Subcutaneous abdominal adipose tissue (tissue), 5 donors: ENCODE measurements around the gene PLXNA4.

Source experiments
- H3K27ac ChIP-seq: one replicate; pipeline ENCODE4 v1.7.0; 2013; ENCODE audit warnings: low read depth, mild to moderate bottlenecking, inconsistent platforms, low read length, moderate library complexity
- H3K27me3 ChIP-seq, 5 donors: one replicate each; pipeline ENCODE4 v1.7.0; 2013; ENCODE audit warnings: low read length in 5 of 5, inconsistent platforms in 1 of 5; ENCODE audit not compliant: control insufficient read depth in 5 of 5, insufficient read depth in 4 of 5
- H3K36me3 ChIP-seq, 5 donors: one replicate each; pipeline ENCODE4 v1.7.0; 2013; ENCODE audit warnings: low read length in 5 of 5; ENCODE audit not compliant: control insufficient read depth in 5 of 5, insufficient read depth in 5 of 5
- H3K4me1 ChIP-seq, 5 donors: one replicate each; pipeline ENCODE4 v1.7.0; 2013; ENCODE audit warnings: low read length in 5 of 5, mild to moderate bottlenecking in 3 of 5, moderate library complexity in 1 of 5; ENCODE audit not compliant: control insufficient read depth in 5 of 5, insufficient read depth in 5 of 5
- H3K4me3 ChIP-seq, 5 donors: one replicate each; pipeline ENCODE4 v1.7.0; 2013; ENCODE audit warnings: low read length in 5 of 5, low read depth in 1 of 5
- H3K9ac ChIP-seq, 5 donors: one replicate each; pipeline ENCODE4 v1.7.0; 2013; ENCODE audit warnings: low read length in 5 of 5, mild to moderate bottlenecking in 4 of 5, moderate library complexity in 3 of 5
- H3K9me3 ChIP-seq, 5 donors: one replicate each; pipeline ENCODE4 v1.7.0; 2013; ENCODE audit warnings: low read length in 5 of 5; ENCODE audit not compliant: control insufficient read depth in 5 of 5
- donor health status: healthy.
- donor health status: healthy.
- donor health status: healthy.
- donor health status: healthy.
- donor health status: healthy.

Gene PLXNA4

DNA sequence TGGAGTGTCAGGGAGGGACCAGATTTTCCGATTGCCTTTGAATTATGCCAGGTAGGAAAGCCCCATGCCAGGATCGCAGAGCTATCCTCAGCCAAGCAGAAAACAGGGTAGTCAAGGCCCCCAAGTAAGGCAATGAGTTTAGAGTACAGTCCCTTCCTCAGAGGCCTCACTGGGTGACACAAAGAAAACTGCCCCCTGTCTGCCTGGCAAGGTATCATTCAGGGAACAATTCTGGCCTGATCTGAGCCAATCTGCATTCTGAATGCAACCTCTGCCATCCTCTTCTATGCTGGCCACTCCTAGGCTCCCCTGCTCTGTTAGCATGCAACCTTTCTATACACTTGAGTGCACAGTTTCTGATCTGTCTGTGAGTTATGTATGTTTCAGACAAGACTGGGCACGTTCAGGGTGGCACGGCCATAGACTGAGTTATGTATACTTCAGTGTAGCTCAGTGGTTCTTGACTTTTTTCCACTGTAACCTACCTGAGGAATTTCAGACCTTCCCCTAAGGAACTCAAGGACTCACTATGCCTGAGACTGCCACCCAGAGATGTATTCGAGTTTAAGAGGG is 336.8 kb downstream of the PLXNA4 start:
- peaks cover 0 to 12% (median 9%) of the 10 kb centered on the region in 5 donors for H3K36me3 ChIP-seq
- H3K4me3 ChIP-seq: no peak overlapping the region
- H3K4me1 ChIP-seq: peaks cover 0 to 19% (median 14%) of the 10 kb centered on the region in 5 donors
- H3K9ac ChIP-seq: no peak overlapping the region
- no peak overlapping the region for H3K27ac ChIP-seq
- no peaks in the 10 kb centered on the region for H3K9me3 ChIP-seq
- no peaks in the 10 kb centered on the region for H3K27me3 ChIP-seq

GRCh38 chr7:132234711-132235110 is 341.6 kb downstream of the PLXNA4 start:
- Histone ChIP-seq H3K4me1 (peaks cover 0 to 7% (median 6%) of the 10 kb centered on the region in 5 donors), H3K9ac (no peak overlapping the region), H3K36me3 (peaks cover 0 to 13% (median 9%) of the 10 kb centered on the region in 5 donors), H3K4me3 (no peak overlapping the region), H3K27ac (no peak overlapping the region), H3K27me3 (no peaks in the 10 kb centered on the region), H3K9me3 (no peaks in the 10 kb centered on the region)

- Histone ChIP-seq H3K27me3 (no peaks in the 10 kb centered on the region), H3K4me3 (no peak overlapping the region), H3K4me1 (peaks cover 0 to 7% (median 6%) of the 10 kb centered on the region in 5 donors), H3K36me3 (peaks cover 0 to 9% (median 0%) of the 10 kb centered on the region in 5 donors), H3K9me3 (no peaks in the 10 kb centered on the region), H3K9ac (no peak overlapping the region), H3K27ac (no peak overlapping the region)
Observed at GRCh38 chr7:132232406-132232805, 343.9 kb downstream of the PLXNA4 start.

GRCh38 chr7:132230462-132230861 is 345.8 kb downstream of the PLXNA4 start:
- Histone ChIP-seq H3K27me3 (no peaks in the 10 kb centered on the region), H3K9ac (no peak overlapping the region), H3K4me1 (peaks cover 0 to 7% (median 6%) of the 10 kb centered on the region in 5 donors), H3K36me3 (peaks cover 0 to 26% (median 10%) of the 10 kb centered on the region in 5 donors), H3K4me3 (no peak overlapping the region), H3K9me3 (no peaks in the 10 kb centered on the region), H3K27ac (no peak overlapping the region)

DNA sequence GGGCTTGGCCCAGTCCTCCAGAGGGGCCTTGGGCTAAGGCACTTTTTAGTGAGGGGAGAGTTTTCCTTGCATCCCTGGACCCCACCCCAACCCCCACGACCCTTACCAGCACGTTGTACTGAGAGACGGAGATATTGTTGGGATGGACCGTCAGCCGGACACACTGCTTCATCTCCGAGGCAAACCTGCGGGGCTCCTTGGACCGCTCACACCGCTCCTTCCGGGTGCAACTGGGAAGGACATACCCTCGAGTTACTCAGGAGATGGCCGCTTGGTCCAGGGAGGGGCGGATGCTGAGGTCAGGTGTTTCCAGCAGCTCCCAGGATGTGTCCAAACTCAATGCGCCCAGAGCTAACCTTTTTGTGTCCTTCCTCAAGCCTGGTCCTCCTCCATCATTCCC is 348.0 kb downstream of the PLXNA4 start:
- H3K4me1 ChIP-seq: no peaks in the 10 kb centered on the region
- H3K27ac ChIP-seq: no peak overlapping the region
- peaks cover 0 to 43% (median 21%) of the 10 kb centered on the region in 5 donors for H3K36me3 ChIP-seq
- no peak overlapping the region for H3K4me3 ChIP-seq
- H3K9me3 ChIP-seq: no peaks in the 10 kb centered on the region
- H3K27me3 ChIP-seq: no peaks in the 10 kb centered on the region
- H3K9ac ChIP-seq: no peak overlapping the region

DNA sequence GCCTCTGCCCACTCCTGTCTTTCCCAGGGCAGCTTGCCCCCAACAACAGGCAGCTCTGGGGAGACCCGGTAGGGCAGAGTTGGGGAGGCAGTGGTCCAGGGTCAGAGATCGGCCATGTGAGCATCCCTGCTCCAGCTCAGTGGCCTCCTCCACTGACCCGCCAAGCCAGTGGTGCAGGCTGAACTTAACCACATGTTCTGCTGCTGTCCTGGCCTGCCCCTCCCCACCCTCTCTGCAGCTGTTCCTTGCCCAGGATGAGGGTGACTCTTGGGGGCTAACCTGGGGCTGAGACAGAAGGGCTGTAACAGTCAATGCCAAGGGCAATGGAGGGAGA is 349.3 kb downstream of the PLXNA4 start:
- H3K27ac ChIP-seq: no peak overlapping the region
- no peaks in the 10 kb centered on the region for H3K27me3 ChIP-seq
- H3K36me3 ChIP-seq: peaks cover under 1 to 52% (median 30%) of the 10 kb centered on the region in 5 donors
- no peaks in the 10 kb centered on the region for H3K4me1 ChIP-seq
- no peak overlapping the region for H3K4me3 ChIP-seq
- no peak overlapping the region for H3K9ac ChIP-seq
- H3K9me3 ChIP-seq: no peaks in the 10 kb centered on the region

GRCh38 chr7:132226046-132226956 is 350.0 kb downstream of the PLXNA4 start:
- no peak overlapping the region for H3K27ac ChIP-seq
- H3K4me3 ChIP-seq: no peak overlapping the region
- H3K4me1 ChIP-seq: no peaks in the 10 kb centered on the region
- H3K9me3 ChIP-seq: no peaks in the 10 kb centered on the region
- no peak overlapping the region for H3K9ac ChIP-seq
- no peaks in the 10 kb centered on the region for H3K27me3 ChIP-seq
- peaks cover 6 to 57% (median 32%) of the 10 kb centered on the region in 5 donors for H3K36me3 ChIP-seq

GRCh38 chr7:132225216-132226030 is 350.8 kb downstream of the PLXNA4 start:
- no peaks in the 10 kb centered on the region for H3K4me1 ChIP-seq
- no peaks in the 10 kb centered on the region for H3K27me3 ChIP-seq
- peaks cover 6 to 58% (median 32%) of the 10 kb centered on the region in 5 donors for H3K36me3 ChIP-seq
- no peak overlapping the region for H3K9ac ChIP-seq
- H3K27ac ChIP-seq: no peak overlapping the region
- no peaks in the 10 kb centered on the region for H3K9me3 ChIP-seq
- H3K4me3 ChIP-seq: no peak overlapping the region

- H3K9ac ChIP-seq: no peak overlapping the region
- no peak overlapping the region for H3K27ac ChIP-seq
- H3K36me3 ChIP-seq: peaks cover 9 to 61% (median 32%) of the 10 kb centered on the region in 5 donors
- no peaks in the 10 kb centered on the region for H3K9me3 ChIP-seq
- no peaks in the 10 kb centered on the region for H3K27me3 ChIP-seq
- H3K4me3 ChIP-seq: no peak overlapping the region
- no peaks in the 10 kb centered on the region for H3K4me1 ChIP-seq
Observed at GRCh38 chr7:132221356-132221755, 354.9 kb downstream of the PLXNA4 start.
